Liver (tissue), 9 donors: Measurements from ENCODE around the gene PSMA5. TPM values are rescaled to one million over a fixed set of nuclear protein-coding genes. Genes with fewer than 3 reads are reported as not detected.

Experiments used
- DNase-seq: peaks from one replicate; pipeline ENCODE4 v3.0.0-alpha.2; 2017; ENCODE audit warnings: low spot score
- H3K27ac ChIP-seq, 2 donors: one replicate each; pipeline ENCODE4 v1.7.0; 2013; ENCODE audit warnings: inconsistent platforms in 2 of 2, low read length in 2 of 2, control low read depth in 1 of 2, low read depth in 1 of 2, mild to moderate bottlenecking in 1 of 2
- H3K27me3 ChIP-seq, 4 donors: one replicate each; pipeline versions ENCODE4 v1.6.1 to v1.7.0; 2013; ENCODE audit warnings: low read length in 3 of 4, inconsistent platforms in 1 of 4, mild to moderate bottlenecking in 1 of 4, moderate library complexity in 1 of 4; ENCODE audit not compliant: control insufficient read depth in 4 of 4, insufficient read depth in 4 of 4
- H3K36me3 ChIP-seq, 4 donors: one replicate each; pipeline versions ENCODE4 v1.6.1 to v1.7.0; 2013; ENCODE audit warnings: low read length in 3 of 4, mild to moderate bottlenecking in 3 of 4, low read depth in 1 of 4, moderate library complexity in 1 of 4; ENCODE audit not compliant: control insufficient read depth in 4 of 4, insufficient read depth in 3 of 4
- H3K4me1 ChIP-seq, 4 donors: one replicate each; pipeline versions ENCODE4 v1.6.1 to v1.7.0; 2013; ENCODE audit warnings: low read length in 3 of 4, mild to moderate bottlenecking in 3 of 4, moderate library complexity in 1 of 4; ENCODE audit not compliant: control insufficient read depth in 4 of 4, insufficient read depth in 4 of 4
- H3K4me3 ChIP-seq, 3 donors: one replicate each; pipeline versions ENCODE4 v1.6.1 to v1.7.0; 2013; ENCODE audit warnings: low read length in 3 of 3, control low read depth in 1 of 3, low read depth in 1 of 3, mild to moderate bottlenecking in 1 of 3
- H3K9ac ChIP-seq, 2 donors: one replicate each; pipeline ENCODE4 v1.7.0; 2013; ENCODE audit warnings: low read length in 2 of 2, mild to moderate bottlenecking in 2 of 2, moderate library complexity in 2 of 2, control low read depth in 1 of 2, low read depth in 1 of 2
- H3K9me3 ChIP-seq, 4 donors: one replicate each; pipeline versions ENCODE4 v1.6.1 to v1.7.0; 2013; ENCODE audit warnings: low read length in 3 of 4; ENCODE audit not compliant: control insufficient read depth in 4 of 4
- CTCF ChIP-seq: fragments of 150-350 bp; IDR thresholded peaks from 2 replicates; pipeline ENCODE4 v1.5.1; 2017; ENCODE audit warnings: improper control_type of control experiment, low read depth, low read length; ENCODE audit not compliant: missing input control
- EGR1 ChIP-seq, 2 donors: IDR thresholded peaks; 2 replicates each; pipeline ENCODE4 v1.6.1; 2016 to 2018; ENCODE audit warnings: antibody characterized with exemption in 2 of 2, low read depth in 2 of 2
- FOXA1 ChIP-seq: IDR thresholded peaks from 2 replicates; pipeline ENCODE4 v1.6.1; 2016; ENCODE audit warnings: antibody characterized with exemption
- FOXA2 ChIP-seq: IDR thresholded peaks from 2 replicates; pipeline ENCODE4 v1.6.1; 2016; ENCODE audit warnings: antibody characterized with exemption
- GABPA ChIP-seq, 2 donors: IDR thresholded peaks in 1 of 2; conservative IDR thresholded peaks in 1 of 2; 2 replicates each; pipeline ENCODE4 v1.6.1; 2016; ENCODE audit warnings: antibody characterized with exemption in 2 of 2, mild to moderate bottlenecking in 1 of 2, moderate library complexity in 1 of 2
- NR2F2 ChIP-seq: IDR thresholded peaks from 2 replicates; pipeline ENCODE4 v1.6.1; 2016; ENCODE audit warnings: antibody characterized with exemption
- RAD21 ChIP-seq, 2 donors: IDR thresholded peaks; 2 replicates each; pipeline ENCODE4 v1.6.1; 2016; ENCODE audit warnings: antibody characterized with exemption in 2 of 2, mild to moderate bottlenecking in 2 of 2
- REST ChIP-seq: IDR thresholded peaks from 2 replicates; pipeline ENCODE4 v1.6.1; 2016; ENCODE audit warnings: antibody characterized with exemption, mild to moderate bottlenecking
- RXRA ChIP-seq, 2 donors: IDR thresholded peaks; 2 replicates each; pipeline ENCODE4 v1.6.1; 2017 to 2018; ENCODE audit warnings: antibody characterized with exemption in 2 of 2, mild to moderate bottlenecking in 1 of 2
- TAF1 ChIP-seq: conservative IDR thresholded peaks from 2 replicates; pipeline ENCODE4 v1.6.1; 2016; ENCODE audit warnings: antibody characterized with exemption, mild to moderate bottlenecking
- ZBTB33 ChIP-seq: IDR thresholded peaks from 2 replicates; pipeline ENCODE4 v1.6.1; 2016; ENCODE audit warnings: antibody characterized with exemption
- WGBS: extraction: QIAGEN DNeasy Blood & Tissue Kit; methylation state at CpG from one replicate; pipeline ENCODE4 v1.1.7; 2013; 5-methylcytosine and 5-hydroxymethylcytosine counted together
- polyA plus RNA-seq, 2 donors: library from polyadenylated mRNA; stranded (reverse) in 1 of 2; unstranded in 1 of 2; fragments of 200-250 nt in 1 of 2; fragments of >200 nt in 1 of 2; fragmentation: Nextera tagmentation in 1 of 2; extraction: Ambion mirVana in 1 of 2; gene quantifications; one replicate each; pipeline versions ENCODE4 v1.2.1 to v1.2.3, GENCODE V29; 2013 to 2015
- total RNA-seq, 2 donors: library from RNA; depleted of rRNA; stranded (reverse); fragments of >200 nt; gene quantifications; one replicate each; pipeline ENCODE4 v1.2.3, GENCODE V29; 2014
- donor health status: healthy.
- donor health status: healthy.
- donor health status: healthy.
- donor health status: healthy.
- donor health status: healthy.

Gene PSMA5
- total and polyA plus RNA-seq, 4 donors = 26.3 to 88.6 (median 67.9) TPM

GRCh38 chr1:109441069-109441468 lies 14.8 kb upstream of the PSMA5 start (continued):
- TF ChIP-seq REST (no peak), EGR1 (IDR thresholded peaks at IDR 0.05; ENCODE audit: low read depth in 2 of 2) (no peak)

GRCh38 chr1:109438798-109439297 lies 12.6 kb upstream of the PSMA5 start:
- DNase-seq = no peak

More at GRCh38 chr1:109438798-109439297, 12.6 kb upstream of the PSMA5 start:
- 79% methylated on average over 3 of the region's 3 CpGs for WGBS
- Histone ChIP-seq H3K4me1 (no peaks in the 10 kb centered on the region), H3K36me3 (no peaks in the 10 kb centered on the region), H3K9me3 (no peaks in the 10 kb centered on the region), H3K27ac (no peak overlapping the region), H3K9ac (no peak overlapping the region), H3K27me3 (no peaks in the 10 kb centered on the region), H3K4me3 (no peak overlapping the region)
- TF ChIP-seq NR2F2 (no peak), TAF1 (no peak), REST (no peak), GABPA (IDR thresholded peaks at IDR 0.05 in 1 of 2, conservative IDR thresholded peaks at IDR 0.05 in 1 of 2) (no peak), FOXA2 (no peak), RAD21 (IDR thresholded peaks at IDR 0.05) (no peak), CTCF (no peak), RXRA (IDR thresholded peaks at IDR 0.05) (no peak), FOXA1 (no peak), ZBTB33 (no peak)
